C4-2B (cell line): Measurements from ENCODE around the gene TUBB4A.

Experiments used
- H3K27ac ChIP-seq: fragments of 450-650 bp; 2 replicates; pipeline ENCODE4 v1.5.1; 2017
- ZFX ChIP-seq: fragments of 450-650 bp; IDR thresholded peaks from 2 replicates; pipeline ENCODE4 v1.6.1; 2017
- TF ChIP-seq, protein P1 (sequence below): fragments of 450-650 bp; conservative IDR thresholded peaks from 2 replicates; pipeline ENCODE4 v1.5.1; 2017; ENCODE audit warnings: mild to moderate bottlenecking

The TUBB4A gene

DNA sequence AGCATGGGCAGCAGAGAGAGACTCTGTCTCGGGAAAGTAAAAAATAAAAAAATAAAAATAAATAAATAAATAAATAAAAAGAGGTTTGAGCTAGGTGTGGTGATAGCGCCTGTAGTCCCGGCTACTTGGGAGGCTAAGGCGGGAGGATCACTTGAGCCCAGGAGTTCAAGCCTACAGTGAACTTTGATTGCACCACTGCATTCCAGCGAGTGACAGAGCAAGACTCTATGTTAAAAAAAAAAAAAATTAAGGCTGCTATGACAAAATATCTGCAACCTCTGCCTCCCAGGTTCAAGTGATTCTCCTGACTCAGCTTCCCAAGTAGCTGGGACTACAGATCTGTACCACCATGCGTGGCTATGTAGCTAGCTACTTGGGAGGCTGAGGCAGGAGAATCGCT, 17.3 kb downstream of the TUBB4A start:
- no peak for TF ChIP-seq ZFX
- TF ChIP-seq, protein P1, sequence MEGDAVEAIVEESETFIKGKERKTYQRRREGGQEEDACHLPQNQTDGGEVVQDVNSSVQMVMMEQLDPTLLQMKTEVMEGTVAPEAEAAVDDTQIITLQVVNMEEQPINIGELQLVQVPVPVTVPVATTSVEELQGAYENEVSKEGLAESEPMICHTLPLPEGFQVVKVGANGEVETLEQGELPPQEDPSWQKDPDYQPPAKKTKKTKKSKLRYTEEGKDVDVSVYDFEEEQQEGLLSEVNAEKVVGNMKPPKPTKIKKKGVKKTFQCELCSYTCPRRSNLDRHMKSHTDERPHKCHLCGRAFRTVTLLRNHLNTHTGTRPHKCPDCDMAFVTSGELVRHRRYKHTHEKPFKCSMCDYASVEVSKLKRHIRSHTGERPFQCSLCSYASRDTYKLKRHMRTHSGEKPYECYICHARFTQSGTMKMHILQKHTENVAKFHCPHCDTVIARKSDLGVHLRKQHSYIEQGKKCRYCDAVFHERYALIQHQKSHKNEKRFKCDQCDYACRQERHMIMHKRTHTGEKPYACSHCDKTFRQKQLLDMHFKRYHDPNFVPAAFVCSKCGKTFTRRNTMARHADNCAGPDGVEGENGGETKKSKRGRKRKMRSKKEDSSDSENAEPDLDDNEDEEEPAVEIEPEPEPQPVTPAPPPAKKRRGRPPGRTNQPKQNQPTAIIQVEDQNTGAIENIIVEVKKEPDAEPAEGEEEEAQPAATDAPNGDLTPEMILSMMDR, result no peak
- no peak overlapping the region for H3K27ac ChIP-seq

DNA sequence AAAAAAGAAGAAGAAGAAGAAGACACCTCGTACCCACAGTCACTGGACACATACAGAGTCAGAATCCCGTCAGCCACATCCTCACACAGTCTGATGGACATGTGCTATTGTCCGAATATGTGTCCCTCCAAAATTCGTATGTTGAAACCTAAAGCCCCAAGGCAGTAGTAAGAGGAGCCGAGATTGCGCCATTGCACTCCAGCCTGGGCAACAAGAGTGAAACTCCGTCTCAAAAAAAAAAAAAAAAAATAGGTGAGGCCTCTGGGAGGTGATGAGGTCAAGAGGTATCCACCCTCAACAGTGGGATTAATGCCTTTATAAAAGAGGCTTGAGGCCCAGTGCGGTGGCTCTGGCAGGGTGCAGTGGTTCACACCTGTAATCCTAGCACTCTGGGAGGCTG, 17.9 kb downstream of the TUBB4A start:
- TF ChIP-seq, protein P1, result no peak
- TF ChIP-seq ZFX, result no peak
- H3K27ac ChIP-seq, result no peak overlapping the region

DNA sequence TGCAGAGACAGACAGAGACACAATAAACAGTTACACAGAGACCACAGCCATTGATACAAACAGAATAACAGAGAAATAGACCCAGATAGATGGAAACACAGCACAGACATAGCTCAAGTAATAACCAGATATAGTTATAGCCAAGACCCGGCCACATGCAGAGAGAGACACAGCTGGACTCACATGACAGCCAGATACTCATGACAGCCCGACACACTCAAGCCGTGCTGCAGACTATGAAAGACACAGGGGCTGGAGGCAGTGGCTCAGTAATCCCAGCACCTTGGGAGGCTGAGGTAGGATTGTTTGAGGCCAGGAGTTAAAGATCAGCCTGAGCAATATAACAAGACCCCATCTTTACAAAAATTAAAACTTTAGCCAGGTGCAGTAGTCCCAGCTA, 18.9 kb downstream of the TUBB4A start:
- TF ChIP-seq ZFX, result no peak
- TF ChIP-seq, protein P1, result no peak
- no peak overlapping the region for H3K27ac ChIP-seq

DNA sequence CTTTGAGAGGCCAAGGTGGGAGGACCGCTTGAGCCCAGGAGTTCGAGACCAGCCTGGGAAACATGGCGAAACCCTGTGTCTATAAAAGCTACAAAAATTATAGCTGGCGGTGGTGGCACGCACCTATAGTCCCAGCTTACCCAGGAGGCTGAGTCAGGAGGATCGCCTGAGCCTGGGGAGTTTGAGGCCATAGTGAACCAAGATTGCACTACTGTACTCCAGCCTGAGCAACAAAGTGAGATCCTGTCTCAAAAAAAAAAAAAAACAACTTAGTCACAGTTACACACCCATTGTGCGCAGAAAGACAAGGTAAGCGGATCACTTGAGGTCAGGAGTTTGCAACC, 19.8 kb downstream of the TUBB4A start:
- no peak overlapping the region for H3K27ac ChIP-seq
- TF ChIP-seq ZFX, result no peak

DNA sequence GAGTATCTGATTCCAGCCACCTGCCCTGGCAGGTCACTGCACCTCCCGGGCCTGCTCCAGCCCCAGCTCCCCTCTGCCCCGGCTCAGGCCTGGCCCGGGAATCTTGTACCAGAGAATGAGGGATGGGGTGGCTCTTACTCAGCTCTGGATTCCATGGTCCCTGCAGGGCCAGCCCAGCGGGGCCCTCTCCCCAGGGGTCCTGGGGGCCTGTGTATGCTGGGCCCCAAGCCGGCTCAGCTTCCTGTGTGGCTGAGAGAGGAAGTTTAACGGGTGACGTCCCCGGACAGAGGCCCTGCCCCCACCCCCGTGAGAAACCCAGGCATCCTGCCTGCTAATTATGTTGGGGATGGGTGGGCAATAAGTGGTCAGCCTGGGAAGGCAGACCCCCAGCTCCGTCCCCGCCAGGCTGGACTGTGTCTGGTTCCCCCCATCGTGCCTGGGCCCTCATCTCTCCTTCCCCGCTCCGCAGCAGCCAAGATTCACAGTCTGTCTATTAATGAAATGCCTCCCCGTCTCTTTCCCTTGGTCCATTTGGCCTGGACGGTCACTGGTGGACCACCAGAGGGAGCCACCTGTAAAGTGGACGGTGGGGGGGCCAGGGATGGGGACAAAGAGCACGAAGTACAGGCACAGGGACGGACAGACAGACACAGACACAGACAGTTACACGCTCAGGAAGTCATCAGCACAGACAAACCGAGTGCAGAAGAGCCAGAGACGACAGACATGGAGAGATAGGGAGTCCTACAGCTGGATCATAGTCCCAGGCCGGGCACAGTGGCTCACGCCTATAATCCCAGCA, 20.4 kb downstream of the TUBB4A start, which contains the start of gene DENND1C:
Gene DENND1C (minus strand): TSS at position 247 of the 802 bp plus-strand sequence. CDS start 92 bp downstream, at position 155.
- H3K27ac ChIP-seq, result no peak within 1 kb of the TSS
- TF ChIP-seq ZFX, result no peak
- TF ChIP-seq, protein P1, result no peak; the same call in 1 of the 2 replicates

DNA sequence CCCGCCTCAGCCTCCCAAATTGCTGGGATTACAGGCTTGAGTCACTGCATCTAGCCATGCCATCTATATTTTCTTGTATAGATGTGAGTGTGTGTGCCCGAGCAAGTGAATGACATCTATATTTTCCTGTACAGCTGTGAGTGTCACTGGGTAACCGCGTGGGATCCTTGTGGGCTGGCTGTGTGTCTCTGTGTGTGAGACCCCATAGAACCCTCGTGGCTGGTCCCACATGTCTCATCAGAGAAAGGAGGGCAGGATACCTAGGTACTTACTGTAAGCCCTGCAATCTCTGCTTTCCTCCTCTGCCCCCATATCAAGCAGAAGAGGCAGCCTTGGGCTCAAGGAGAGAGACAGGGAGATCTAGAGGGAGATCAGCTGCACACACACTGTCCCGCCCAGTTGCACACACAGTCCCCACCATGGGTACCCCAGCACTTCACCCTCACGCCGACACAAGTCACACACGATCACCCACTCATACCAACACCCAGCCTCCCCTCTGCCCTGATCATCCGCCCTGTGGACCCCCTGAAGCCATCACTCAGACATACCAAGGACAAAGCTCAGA, 21.2 kb downstream of the TUBB4A start:
- no peak overlapping the region for H3K27ac ChIP-seq
- TF ChIP-seq, protein P1, result no peak
- TF ChIP-seq ZFX, result no peak

DNA sequence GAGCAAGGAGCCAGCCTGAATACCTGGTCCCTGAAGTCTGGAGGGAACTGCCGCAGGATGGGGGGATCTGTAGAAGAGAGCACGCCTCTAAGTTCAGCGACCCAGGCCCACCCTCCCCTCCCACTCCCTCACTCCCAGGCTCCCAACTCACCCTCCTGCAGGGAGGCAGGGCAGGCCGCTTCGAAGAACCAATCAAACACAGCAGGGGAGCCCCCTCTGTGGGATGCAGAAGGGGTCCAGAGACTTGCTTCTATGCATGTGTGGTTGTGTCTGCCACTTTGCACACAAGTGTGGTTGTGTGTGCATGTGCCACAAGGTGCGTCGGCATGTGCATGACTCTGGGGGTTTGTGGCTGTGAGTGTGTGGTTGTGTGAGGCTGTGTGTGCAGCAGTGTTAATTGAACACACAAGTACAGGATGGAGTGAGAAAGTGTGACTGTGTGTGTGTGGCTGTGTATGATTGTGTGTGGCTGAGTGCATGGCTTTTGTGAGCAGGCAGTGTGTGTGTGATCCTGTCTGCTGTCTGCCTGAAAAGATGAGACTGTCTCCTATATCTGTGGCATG, 22.2 kb downstream of the TUBB4A start:
- TF ChIP-seq, protein P1, result no peak
- no peak for TF ChIP-seq ZFX
- H3K27ac ChIP-seq, result no peak overlapping the region
